Astrocyte (in vitro differentiated cells and primary cell): ENCODE results near the gene TUT4. TPM values are rescaled to one million over a fixed set of nuclear protein-coding genes. Genes with fewer than 3 reads are reported as not detected.

Experiments used
- DNase-seq: peaks from one replicate; pipeline ENCODE4 v3.0.0-alpha.2; 2010; ENCODE audit warnings: low read depth
- FAIRE-seq: peaks from 2 replicates; lab custom pipeline; 2011; peaks lifted over from hg19 to GRCh38; lab: Jason Lieb, UNC
- H2AFZ ChIP-seq: 2 replicates; pipeline ENCODE4 v1.6.0; 2012; ENCODE audit warnings: low read depth, low read length, inconsistent platforms
- H3K27ac ChIP-seq: 2 replicates; pipeline ENCODE4 v1.5.1; 2011; ENCODE audit warnings: low read depth, low read length, inconsistent platforms
- H3K27me3 ChIP-seq: 2 replicates; pipeline ENCODE4 v1.6.0; 2011; ENCODE audit warnings: low read length, inconsistent platforms; ENCODE audit not compliant: insufficient read depth
- H3K36me3 ChIP-seq: 2 replicates; pipeline ENCODE4 v1.5.1; 2011; ENCODE audit warnings: low read length, inconsistent platforms; ENCODE audit not compliant: insufficient read depth
- H3K4me1 ChIP-seq: 2 replicates; pipeline ENCODE4 v1.5.1; 2011; ENCODE audit warnings: low read length, inconsistent platforms; ENCODE audit not compliant: insufficient read depth
- H3K4me2 ChIP-seq: 2 replicates; pipeline ENCODE4 v1.6.0; 2012; ENCODE audit warnings: low read length, inconsistent platforms
- H3K4me3 ChIP-seq: 2 replicates; pipeline ENCODE4 v1.5.1; 2011; ENCODE audit warnings: low read depth, mild to moderate bottlenecking, low read length, inconsistent platforms; ENCODE audit not compliant: insufficient read depth
- H3K79me2 ChIP-seq: 2 replicates; pipeline ENCODE4 v1.6.0; 2012; ENCODE audit warnings: mild to moderate bottlenecking, low read length, inconsistent platforms; ENCODE audit not compliant: insufficient read depth
- H3K9ac ChIP-seq: 2 replicates; pipeline ENCODE4 v1.6.0; 2012; ENCODE audit warnings: mild to moderate bottlenecking, low read length, inconsistent platforms
- H3K9me3 ChIP-seq: 2 replicates; pipeline ENCODE4 v1.5.1; 2012; ENCODE audit warnings: low read depth, mild to moderate bottlenecking, low read length, inconsistent platforms; ENCODE audit not compliant: insufficient read depth
- H4K20me1 ChIP-seq: 2 replicates; pipeline ENCODE4 v1.6.0; 2012; ENCODE audit warnings: low read length, inconsistent platforms; ENCODE audit not compliant: insufficient read depth
- H3K27ac Mint-ChIP-seq: one replicate; pipeline ENCODE4 v1.8.0; 2021; ENCODE audit warnings: mild to moderate bottlenecking, mixed read lengths; ENCODE audit not compliant: unreplicated experiment
- H3K27me3 Mint-ChIP-seq: one replicate; pipeline ENCODE4 v1.8.0; 2021; ENCODE audit warnings: low read depth, mixed read lengths; ENCODE audit not compliant: unreplicated experiment
- H3K36me3 Mint-ChIP-seq: one replicate; pipeline ENCODE4 v1.8.0; 2021; ENCODE audit warnings: low read depth, mixed read lengths; ENCODE audit not compliant: unreplicated experiment
- H3K4me1 Mint-ChIP-seq: one replicate; pipeline ENCODE4 v1.8.0; 2021; ENCODE audit warnings: low read depth, mixed read lengths; ENCODE audit not compliant: unreplicated experiment
- H3K4me3 Mint-ChIP-seq: one replicate; pipeline ENCODE4 v1.8.0; 2021; ENCODE audit warnings: mild to moderate bottlenecking, moderate library complexity, mixed read lengths; ENCODE audit not compliant: unreplicated experiment
- H3K9me3 Mint-ChIP-seq: one replicate; pipeline ENCODE4 v1.8.0; 2021; ENCODE audit warnings: mild to moderate bottlenecking, mixed read lengths; ENCODE audit not compliant: unreplicated experiment
- EZH2 ChIP-seq: IDR thresholded peaks from 2 replicates; pipeline ENCODE4 v1.6.1; 2012; ENCODE audit warnings: mild to moderate bottlenecking, low read length, inconsistent platforms; ENCODE audit not compliant: insufficient read depth
- total RNA-seq: library from RNA; stranded (reverse); gene quantifications from 2 replicates; pipeline ENCODE4 v1.2.1, GENCODE V29; 2021
- TF ChIP-seq, protein P1 (sequence below): IDR thresholded peaks from 2 replicates; pipeline ENCODE4 v1.5.1; 2011; ENCODE audit warnings: low read depth, mild to moderate bottlenecking, inconsistent platforms, low read length, moderate library complexity; ENCODE audit not compliant: insufficient read depth

Gene TUT4
- total RNA-seq, 1 donor from 2014 or later, result 47.0 TPM

DNA sequence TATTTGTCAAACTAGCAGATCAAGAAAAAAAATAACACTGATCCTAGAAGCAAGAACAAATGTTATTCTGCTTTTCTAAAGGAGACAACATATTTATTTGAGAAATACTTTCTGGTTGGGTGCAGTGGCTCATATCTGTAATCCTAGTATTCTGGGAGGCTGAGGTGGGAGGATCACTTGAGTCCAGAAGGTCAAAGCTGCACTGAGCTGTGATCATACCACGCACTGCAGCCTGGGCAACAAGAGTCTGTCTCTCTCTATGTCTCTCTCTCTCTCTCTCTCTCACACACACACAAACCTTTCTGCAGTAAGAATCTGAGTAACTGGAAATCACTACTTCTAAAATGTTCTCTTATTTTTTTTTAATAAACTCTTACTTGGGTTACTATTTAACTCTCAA lies 117.2 kb downstream of the TUT4 start:
- TF ChIP-seq EZH2, result no peak
- TF ChIP-seq, protein P1, sequence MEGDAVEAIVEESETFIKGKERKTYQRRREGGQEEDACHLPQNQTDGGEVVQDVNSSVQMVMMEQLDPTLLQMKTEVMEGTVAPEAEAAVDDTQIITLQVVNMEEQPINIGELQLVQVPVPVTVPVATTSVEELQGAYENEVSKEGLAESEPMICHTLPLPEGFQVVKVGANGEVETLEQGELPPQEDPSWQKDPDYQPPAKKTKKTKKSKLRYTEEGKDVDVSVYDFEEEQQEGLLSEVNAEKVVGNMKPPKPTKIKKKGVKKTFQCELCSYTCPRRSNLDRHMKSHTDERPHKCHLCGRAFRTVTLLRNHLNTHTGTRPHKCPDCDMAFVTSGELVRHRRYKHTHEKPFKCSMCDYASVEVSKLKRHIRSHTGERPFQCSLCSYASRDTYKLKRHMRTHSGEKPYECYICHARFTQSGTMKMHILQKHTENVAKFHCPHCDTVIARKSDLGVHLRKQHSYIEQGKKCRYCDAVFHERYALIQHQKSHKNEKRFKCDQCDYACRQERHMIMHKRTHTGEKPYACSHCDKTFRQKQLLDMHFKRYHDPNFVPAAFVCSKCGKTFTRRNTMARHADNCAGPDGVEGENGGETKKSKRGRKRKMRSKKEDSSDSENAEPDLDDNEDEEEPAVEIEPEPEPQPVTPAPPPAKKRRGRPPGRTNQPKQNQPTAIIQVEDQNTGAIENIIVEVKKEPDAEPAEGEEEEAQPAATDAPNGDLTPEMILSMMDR, result no peak
- Mint-ChIP-seq H3K27ac (no peak overlapping the region), H3K9me3 (no peaks in the 10 kb centered on the region)

DNA sequence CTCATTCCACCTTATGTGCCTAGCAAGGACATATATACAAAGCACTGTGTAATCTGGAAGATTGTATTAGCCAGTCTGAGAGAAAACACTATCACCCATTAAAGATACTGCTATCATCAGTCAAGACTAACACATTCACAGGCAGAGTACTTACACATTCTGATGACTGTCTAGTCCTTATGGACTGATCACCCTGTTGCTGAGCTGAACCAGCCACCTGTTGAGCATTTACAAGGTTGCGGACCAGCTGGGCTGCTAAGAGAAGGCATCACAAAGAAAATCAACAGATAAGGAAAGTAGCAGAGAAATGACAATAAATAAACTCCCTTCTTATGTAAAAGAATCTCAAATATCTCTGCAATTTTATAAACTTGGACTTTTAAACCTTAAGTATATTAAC lies 117.7 kb downstream of the TUT4 start:
- Histone ChIP-seq H3K9me3 (no peaks in the 10 kb centered on the region), H3K27me3 (no peaks in the 10 kb centered on the region), H3K36me3 (peaks cover 22% of the 10 kb centered on the region), H4K20me1 (no peaks in the 10 kb centered on the region), H3K9ac (no peak overlapping the region), H3K4me3 (no peak overlapping the region), H3K4me1 (no peaks in the 10 kb centered on the region), H3K4me2 (no peak overlapping the region), H2AFZ (no peak overlapping the region), H3K27ac (no peak overlapping the region), H3K79me2 (no peaks in the 10 kb centered on the region)
- Mint-ChIP-seq H3K27ac (no peak overlapping the region), H3K36me3 (peaks cover 4% of the 10 kb centered on the region), H3K27me3 (no peaks in the 10 kb centered on the region), H3K4me1 (no peaks in the 10 kb centered on the region), H3K9me3 (no peaks in the 10 kb centered on the region), H3K4me3 (no peak overlapping the region)
- no peak for DNase-seq
- FAIRE-seq, result no peak
- no peak for TF ChIP-seq EZH2
- TF ChIP-seq, protein P1, result no peak

More for the DNA sequence above, 117.2 kb downstream of the TUT4 start:
- Histone ChIP-seq H3K79me2 (no peaks in the 10 kb centered on the region), H2AFZ (no peak overlapping the region), H4K20me1 (no peaks in the 10 kb centered on the region), H3K9me3 (no peaks in the 10 kb centered on the region), H3K4me2 (no peak overlapping the region), H3K9ac (no peak overlapping the region), H3K4me1 (no peaks in the 10 kb centered on the region), H3K4me3 (no peak overlapping the region), H3K36me3 (peaks cover 21% of the 10 kb centered on the region), H3K27ac (no peak overlapping the region), H3K27me3 (no peaks in the 10 kb centered on the region)
- DNase-seq (no peak), FAIRE-seq (no peak)
- Mint-ChIP-seq H3K4me1 (no peaks in the 10 kb centered on the region), H3K4me3 (no peak overlapping the region), H3K36me3 (peaks cover 4% of the 10 kb centered on the region), H3K27me3 (no peaks in the 10 kb centered on the region)

DNA sequence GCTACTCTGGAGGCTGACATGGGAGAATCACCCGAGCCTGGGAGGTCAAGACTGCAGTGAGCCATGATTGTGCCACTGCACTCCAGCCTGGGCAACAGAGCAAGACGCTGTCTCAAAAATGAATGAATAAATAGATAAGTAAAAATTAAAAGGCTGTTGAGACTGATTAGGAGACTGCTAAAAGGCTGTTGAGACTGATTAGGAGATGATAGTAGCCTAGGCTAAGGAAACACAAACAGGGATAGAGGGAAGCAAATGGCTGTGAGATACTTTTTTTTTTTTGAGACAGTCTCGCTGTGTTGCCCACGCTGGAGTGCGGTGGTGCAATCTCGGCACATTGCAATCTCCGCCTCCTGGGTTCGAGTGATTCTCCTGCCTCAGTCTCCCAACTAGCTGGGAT lies 120.1 kb downstream of the TUT4 start:
- Mint-ChIP-seq H3K36me3 (peaks cover 8% of the 10 kb centered on the region), H3K4me1 (no peaks in the 10 kb centered on the region), H3K4me3 (no peak overlapping the region), H3K9me3 (no peaks in the 10 kb centered on the region), H3K27ac (no peak overlapping the region), H3K27me3 (no peaks in the 10 kb centered on the region)
- Histone ChIP-seq H4K20me1 (no peaks in the 10 kb centered on the region), H3K27ac (no peak overlapping the region), H3K9ac (no peak overlapping the region), H3K9me3 (no peaks in the 10 kb centered on the region), H2AFZ (no peak overlapping the region), H3K4me3 (no peak overlapping the region), H3K36me3 (peaks cover 19% of the 10 kb centered on the region), H3K27me3 (no peaks in the 10 kb centered on the region), H3K4me2 (no peak overlapping the region), H3K79me2 (no peaks in the 10 kb centered on the region), H3K4me1 (no peaks in the 10 kb centered on the region)
- DNase-seq (no peak), FAIRE-seq (no peak)
- TF ChIP-seq, protein P1, result no peak
- TF ChIP-seq EZH2, result no peak
